Astrocyte (in vitro differentiated cells and primary cell): ENCODE results near the gene F7. TPM values are rescaled to one million over a fixed set of nuclear protein-coding genes. Genes with fewer than 3 reads are reported as not detected.

Experiments
- DNase-seq: peaks from one replicate; pipeline ENCODE4 v3.0.0-alpha.2; 2010; ENCODE audit warnings: low read depth
- FAIRE-seq: peaks from 2 replicates; lab custom pipeline; 2011; peaks lifted over from hg19 to GRCh38; lab: Jason Lieb, UNC
- H2AFZ ChIP-seq: 2 replicates; pipeline ENCODE4 v1.6.0; 2012; ENCODE audit warnings: low read depth, low read length, inconsistent platforms
- H3K27ac ChIP-seq: 2 replicates; pipeline ENCODE4 v1.5.1; 2011; ENCODE audit warnings: low read depth, low read length, inconsistent platforms
- H3K27me3 ChIP-seq: 2 replicates; pipeline ENCODE4 v1.6.0; 2011; ENCODE audit warnings: low read length, inconsistent platforms; ENCODE audit not compliant: insufficient read depth
- H3K36me3 ChIP-seq: 2 replicates; pipeline ENCODE4 v1.5.1; 2011; ENCODE audit warnings: low read length, inconsistent platforms; ENCODE audit not compliant: insufficient read depth
- H3K4me1 ChIP-seq: 2 replicates; pipeline ENCODE4 v1.5.1; 2011; ENCODE audit warnings: low read length, inconsistent platforms; ENCODE audit not compliant: insufficient read depth
- H3K4me2 ChIP-seq: 2 replicates; pipeline ENCODE4 v1.6.0; 2012; ENCODE audit warnings: low read length, inconsistent platforms
- H3K4me3 ChIP-seq: 2 replicates; pipeline ENCODE4 v1.5.1; 2011; ENCODE audit warnings: low read depth, mild to moderate bottlenecking, low read length, inconsistent platforms; ENCODE audit not compliant: insufficient read depth
- H3K79me2 ChIP-seq: 2 replicates; pipeline ENCODE4 v1.6.0; 2012; ENCODE audit warnings: mild to moderate bottlenecking, low read length, inconsistent platforms; ENCODE audit not compliant: insufficient read depth
- H3K9ac ChIP-seq: 2 replicates; pipeline ENCODE4 v1.6.0; 2012; ENCODE audit warnings: mild to moderate bottlenecking, low read length, inconsistent platforms
- H3K9me3 ChIP-seq: 2 replicates; pipeline ENCODE4 v1.5.1; 2012; ENCODE audit warnings: low read depth, mild to moderate bottlenecking, low read length, inconsistent platforms; ENCODE audit not compliant: insufficient read depth
- H4K20me1 ChIP-seq: 2 replicates; pipeline ENCODE4 v1.6.0; 2012; ENCODE audit warnings: low read length, inconsistent platforms; ENCODE audit not compliant: insufficient read depth
- H3K27ac Mint-ChIP-seq: one replicate; pipeline ENCODE4 v1.8.0; 2021; ENCODE audit warnings: mild to moderate bottlenecking, mixed read lengths; ENCODE audit not compliant: unreplicated experiment
- H3K27me3 Mint-ChIP-seq: one replicate; pipeline ENCODE4 v1.8.0; 2021; ENCODE audit warnings: low read depth, mixed read lengths; ENCODE audit not compliant: unreplicated experiment
- H3K36me3 Mint-ChIP-seq: one replicate; pipeline ENCODE4 v1.8.0; 2021; ENCODE audit warnings: low read depth, mixed read lengths; ENCODE audit not compliant: unreplicated experiment
- H3K4me1 Mint-ChIP-seq: one replicate; pipeline ENCODE4 v1.8.0; 2021; ENCODE audit warnings: low read depth, mixed read lengths; ENCODE audit not compliant: unreplicated experiment
- H3K4me3 Mint-ChIP-seq: one replicate; pipeline ENCODE4 v1.8.0; 2021; ENCODE audit warnings: mild to moderate bottlenecking, moderate library complexity, mixed read lengths; ENCODE audit not compliant: unreplicated experiment
- H3K9me3 Mint-ChIP-seq: one replicate; pipeline ENCODE4 v1.8.0; 2021; ENCODE audit warnings: mild to moderate bottlenecking, mixed read lengths; ENCODE audit not compliant: unreplicated experiment
- EZH2 ChIP-seq: IDR thresholded peaks from 2 replicates; pipeline ENCODE4 v1.6.1; 2012; ENCODE audit warnings: mild to moderate bottlenecking, low read length, inconsistent platforms; ENCODE audit not compliant: insufficient read depth
- total RNA-seq: library from RNA; stranded (reverse); gene quantifications from 2 replicates; pipeline ENCODE4 v1.2.1, GENCODE V29; 2021
- TF ChIP-seq, protein P1 (sequence below): IDR thresholded peaks from 2 replicates; pipeline ENCODE4 v1.5.1; 2011; ENCODE audit warnings: low read depth, mild to moderate bottlenecking, inconsistent platforms, low read length, moderate library complexity; ENCODE audit not compliant: insufficient read depth

The F7 gene
- total RNA-seq, 1 donor from 2014 or later = not detected

GRCh38 chr13:113129921-113130750 lies 24.5 kb downstream of the F7 start:
- Histone ChIP-seq H3K4me2 (peak overlapping the region; percentile 71), H3K79me2 (no peaks in the 10 kb centered on the region), H3K36me3 (no peaks in the 10 kb centered on the region), H3K27me3 (peaks cover 9% of the 10 kb centered on the region), H3K4me1 (no peaks in the 10 kb centered on the region), H4K20me1 (no peaks in the 10 kb centered on the region), H3K9ac (no peak overlapping the region), H2AFZ (peak overlapping the region; percentile 76), H3K27ac (no peak overlapping the region), H3K4me3 (no peak overlapping the region), H3K9me3 (no peaks in the 10 kb centered on the region)
- Mint-ChIP-seq H3K9me3 (peaks cover 5% of the 10 kb centered on the region), H3K27me3 (peaks cover 45% of the 10 kb centered on the region), H3K27ac (no peak overlapping the region), H3K4me3 (no peak overlapping the region), H3K4me1 (no peaks in the 10 kb centered on the region), H3K36me3 (no peaks in the 10 kb centered on the region)
- DNase-seq = no peak
- no peak for FAIRE-seq
- TF ChIP-seq, protein P1, sequence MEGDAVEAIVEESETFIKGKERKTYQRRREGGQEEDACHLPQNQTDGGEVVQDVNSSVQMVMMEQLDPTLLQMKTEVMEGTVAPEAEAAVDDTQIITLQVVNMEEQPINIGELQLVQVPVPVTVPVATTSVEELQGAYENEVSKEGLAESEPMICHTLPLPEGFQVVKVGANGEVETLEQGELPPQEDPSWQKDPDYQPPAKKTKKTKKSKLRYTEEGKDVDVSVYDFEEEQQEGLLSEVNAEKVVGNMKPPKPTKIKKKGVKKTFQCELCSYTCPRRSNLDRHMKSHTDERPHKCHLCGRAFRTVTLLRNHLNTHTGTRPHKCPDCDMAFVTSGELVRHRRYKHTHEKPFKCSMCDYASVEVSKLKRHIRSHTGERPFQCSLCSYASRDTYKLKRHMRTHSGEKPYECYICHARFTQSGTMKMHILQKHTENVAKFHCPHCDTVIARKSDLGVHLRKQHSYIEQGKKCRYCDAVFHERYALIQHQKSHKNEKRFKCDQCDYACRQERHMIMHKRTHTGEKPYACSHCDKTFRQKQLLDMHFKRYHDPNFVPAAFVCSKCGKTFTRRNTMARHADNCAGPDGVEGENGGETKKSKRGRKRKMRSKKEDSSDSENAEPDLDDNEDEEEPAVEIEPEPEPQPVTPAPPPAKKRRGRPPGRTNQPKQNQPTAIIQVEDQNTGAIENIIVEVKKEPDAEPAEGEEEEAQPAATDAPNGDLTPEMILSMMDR = no peak
- TF ChIP-seq EZH2 = no peak

DNA sequence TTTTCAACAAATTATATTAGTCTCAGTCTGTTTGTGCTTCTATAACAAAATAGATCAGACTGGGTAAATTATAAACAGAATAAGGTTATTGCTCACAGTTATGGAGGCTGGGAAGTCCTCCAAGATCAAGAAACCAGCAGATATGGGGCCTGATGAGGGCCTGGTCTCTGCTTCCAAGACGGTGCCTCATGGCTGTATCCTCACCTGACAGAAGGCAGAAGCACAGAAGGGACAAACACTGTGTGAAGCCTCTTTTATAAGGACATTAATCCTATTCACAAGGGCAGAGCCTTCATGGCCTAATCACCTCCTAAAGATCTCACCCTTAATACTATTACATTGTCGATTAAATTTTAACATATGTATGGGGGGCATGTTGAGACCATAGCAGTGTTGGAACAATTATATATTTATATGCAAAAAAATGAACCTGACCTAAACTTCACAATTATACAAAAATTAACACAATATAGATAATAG lies 29.7 kb downstream of the F7 start:
- no peaks in the 10 kb centered on the region for H3K36me3 Mint-ChIP-seq
- Histone ChIP-seq H3K36me3 (no peaks in the 10 kb centered on the region), H3K9me3 (no peaks in the 10 kb centered on the region), H4K20me1 (no peaks in the 10 kb centered on the region), H3K79me2 (no peaks in the 10 kb centered on the region), H3K4me3 (no peak overlapping the region), H3K4me1 (no peaks in the 10 kb centered on the region), H3K27ac (no peak overlapping the region), H3K9ac (no peak overlapping the region), H3K27me3 (peaks cover 16% of the 10 kb centered on the region), H2AFZ (no peak overlapping the region), H3K4me2 (no peak overlapping the region)
- H3K27ac Mint-ChIP-seq = no peak overlapping the region
- no peaks in the 10 kb centered on the region for H3K4me1 Mint-ChIP-seq
- H3K9me3 Mint-ChIP-seq = peaks cover 3% of the 10 kb centered on the region
- DNase-seq (no peak), FAIRE-seq (no peak)
- peaks cover 23% of the 10 kb centered on the region for H3K27me3 Mint-ChIP-seq
- TF ChIP-seq, protein P1 = no peak
- no peak for TF ChIP-seq EZH2
- H3K4me3 Mint-ChIP-seq = no peak overlapping the region
